Ascending aorta (tissue), 2 donors: ENCODE results near the gene LRP1-AS. TPM values are rescaled to one million over a fixed set of nuclear protein-coding genes. Genes with fewer than 3 reads are reported as not detected.

ENCODE experiments used
- DNase-seq, 2 donors: peaks; one replicate each; pipeline ENCODE4 v3.0.0-alpha.2; 2019; ENCODE audit warnings: low spot score in 2 of 2
- H3K27ac ChIP-seq, 2 donors: fragments of 200-600 bp; sonication (generic); one replicate each; pipeline ENCODE4 v1.5.1; 2016 to 2017; ENCODE audit warnings: mild to moderate bottlenecking in 1 of 2
- H3K27me3 ChIP-seq: fragments of 200-600 bp; sonication (generic); one replicate; pipeline ENCODE4 v1.5.1; 2017
- H3K36me3 ChIP-seq, 2 donors: fragments of 200-600 bp; sonication (generic); one replicate each; pipeline ENCODE4 v1.5.1; 2016
- H3K4me1 ChIP-seq, 2 donors: fragments of 200-600 bp; sonication (generic); one replicate each; pipeline ENCODE4 v1.5.1; 2016 to 2017; ENCODE audit warnings: mild to moderate bottlenecking in 1 of 2
- H3K4me3 ChIP-seq, 2 donors: fragments of 200-600 bp; sonication (generic); one replicate each; pipeline ENCODE4 v1.5.1; 2016 to 2017; ENCODE audit warnings: mild to moderate bottlenecking in 1 of 2
- H3K9me3 ChIP-seq, 2 donors: fragments of 200-600 bp; sonication (generic); one replicate each; pipeline ENCODE4 v1.5.1; 2016
- intact Hi-C: fragments of 100-400 bp; cut with DNase I; formaldehyde crosslinking; loops from one replicate; pipeline ENCODE4 v1.15.1; 2023
- total RNA-seq: library from RNA; depleted of rRNA; stranded (reverse); fragments of >200 nt; gene quantifications from one replicate; pipeline ENCODE4 v1.1.0, GENCODE V29; 2016
- TF ChIP-seq, protein P1 (sequence below), 3 experiments: fragments of 200-600 bp in 2 of 3; fragments of 450-650 bp in 1 of 3; sonication (generic) in 2 of 3; IDR thresholded peaks; one replicate each; pipeline ENCODE4 v1.5.1; 2016 to 2019; ENCODE audit warnings: antibody characterized with exemption in 3 of 3, mild to moderate bottlenecking in 1 of 3, moderate library complexity in 1 of 3

The LRP1-AS gene
- total RNA-seq, 1 donor from 2014 or later, result not detected

- peak overlapping the region; percentile 22 to 34 for H3K27ac ChIP-seq
- no peaks in the 10 kb centered on the region for H3K9me3 ChIP-seq
- no peak overlapping the region for H3K4me3 ChIP-seq
- no peak for DNase-seq
- H3K36me3 ChIP-seq, result no peaks in the 10 kb centered on the region
- H3K27me3 ChIP-seq, result no peaks in the 10 kb centered on the region
- TF ChIP-seq, protein P1, sequence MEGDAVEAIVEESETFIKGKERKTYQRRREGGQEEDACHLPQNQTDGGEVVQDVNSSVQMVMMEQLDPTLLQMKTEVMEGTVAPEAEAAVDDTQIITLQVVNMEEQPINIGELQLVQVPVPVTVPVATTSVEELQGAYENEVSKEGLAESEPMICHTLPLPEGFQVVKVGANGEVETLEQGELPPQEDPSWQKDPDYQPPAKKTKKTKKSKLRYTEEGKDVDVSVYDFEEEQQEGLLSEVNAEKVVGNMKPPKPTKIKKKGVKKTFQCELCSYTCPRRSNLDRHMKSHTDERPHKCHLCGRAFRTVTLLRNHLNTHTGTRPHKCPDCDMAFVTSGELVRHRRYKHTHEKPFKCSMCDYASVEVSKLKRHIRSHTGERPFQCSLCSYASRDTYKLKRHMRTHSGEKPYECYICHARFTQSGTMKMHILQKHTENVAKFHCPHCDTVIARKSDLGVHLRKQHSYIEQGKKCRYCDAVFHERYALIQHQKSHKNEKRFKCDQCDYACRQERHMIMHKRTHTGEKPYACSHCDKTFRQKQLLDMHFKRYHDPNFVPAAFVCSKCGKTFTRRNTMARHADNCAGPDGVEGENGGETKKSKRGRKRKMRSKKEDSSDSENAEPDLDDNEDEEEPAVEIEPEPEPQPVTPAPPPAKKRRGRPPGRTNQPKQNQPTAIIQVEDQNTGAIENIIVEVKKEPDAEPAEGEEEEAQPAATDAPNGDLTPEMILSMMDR (IDR thresholded peaks at IDR 0.05), result no peak
- peaks cover 0 to 3% of the 10 kb centered on the region in 2 donors for H3K4me1 ChIP-seq
- intact Hi-C loops, result no loop called here
Measured at GRCh38 chr12:57119294-57120085, 27.9 kb downstream of the LRP1-AS start.

- intact Hi-C loops, result no loop called here
- Histone ChIP-seq H3K9me3 (no peaks in the 10 kb centered on the region), H3K4me1 (peaks cover 0 to 3% of the 10 kb centered on the region in 2 donors), H3K27ac (peak overlapping the region; percentile 22 to 34), H3K36me3 (no peaks in the 10 kb centered on the region), H3K4me3 (no peak overlapping the region), H3K27me3 (no peaks in the 10 kb centered on the region)
- peak in 1 of 2 donors; percentile 65 for DNase-seq
- TF ChIP-seq, protein P1 (IDR thresholded peaks at IDR 0.05), result no peak
Measured at GRCh38 chr12:57118711-57119271, 28.6 kb downstream of the LRP1-AS start.

- H3K36me3 ChIP-seq, result no peaks in the 10 kb centered on the region
- TF ChIP-seq, protein P1 (IDR thresholded peaks at IDR 0.05), result no peak
- peaks cover 0 to 8% of the 10 kb centered on the region in 2 donors for H3K4me1 ChIP-seq
- H3K4me3 ChIP-seq, result no peak overlapping the region
- H3K9me3 ChIP-seq, result no peaks in the 10 kb centered on the region
- no peak overlapping the region for H3K27ac ChIP-seq
- H3K27me3 ChIP-seq, result no peaks in the 10 kb centered on the region
- no peak for DNase-seq
- intact Hi-C loops, result no loop called here
Measured at GRCh38 chr12:57116580-57117281, 30.7 kb downstream of the LRP1-AS start.

DNA sequence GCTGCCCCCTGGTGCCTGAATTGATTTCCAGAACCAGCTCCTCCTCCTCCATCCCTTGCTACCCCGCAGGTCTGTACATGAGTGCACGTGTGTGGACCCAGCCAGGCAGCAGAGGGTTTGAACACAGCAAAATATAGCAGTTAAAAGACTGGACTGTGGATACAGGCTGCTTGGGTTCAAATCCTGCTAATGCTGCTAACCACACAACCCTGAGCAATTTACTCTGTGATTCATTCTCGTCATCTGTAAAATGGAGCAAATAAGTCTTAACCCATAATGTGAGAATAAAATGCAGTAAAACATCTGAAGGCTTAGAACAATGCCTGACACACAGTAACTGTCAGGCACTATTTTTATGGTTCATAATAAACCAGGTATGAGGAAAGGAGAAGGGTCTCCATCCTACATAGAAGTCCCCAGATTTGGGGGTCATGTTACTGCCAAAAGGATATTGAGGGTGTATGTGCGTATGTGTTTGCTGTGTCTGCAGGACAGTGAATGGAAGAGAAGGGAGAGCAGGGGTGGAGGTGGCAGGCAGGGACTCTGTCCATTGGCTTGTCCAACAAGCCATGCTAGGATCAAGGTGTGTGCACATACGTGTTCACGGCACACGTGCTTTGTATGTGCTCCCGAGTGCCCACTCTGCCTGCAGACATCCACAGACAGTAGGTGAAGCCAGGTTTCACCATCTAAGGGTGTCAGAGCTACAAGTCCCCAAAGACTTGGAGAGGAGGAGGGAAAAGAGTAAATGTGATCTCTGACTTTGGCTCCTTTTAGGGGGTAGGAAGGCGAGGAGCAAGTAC lies 34.7 kb downstream of the LRP1-AS start:
- Histone ChIP-seq H3K4me3 (peak overlapping the region; percentile 76 to 90), H3K9me3 (no peaks in the 10 kb centered on the region), H3K36me3 (peaks cover 6 to 7% of the 10 kb centered on the region in 2 donors), H3K27ac (peak overlapping the region; percentile 96 to 98), H3K4me1 (peaks cover 4 to 17% of the 10 kb centered on the region in 2 donors), H3K27me3 (no peaks in the 10 kb centered on the region)
- TF ChIP-seq, protein P1 (IDR thresholded peaks at IDR 0.05), result peak in 2 of 3 experiments; percentile 71 to 85
- DNase-seq, result no peak
- intact Hi-C loops, result loop anchor here (1.0 kb wide), 1 partner anchor 43 kb away; no protein-coding TSS in a partner anchor
